ENCODE measurements around the gene KIAA1614.

DNA sequence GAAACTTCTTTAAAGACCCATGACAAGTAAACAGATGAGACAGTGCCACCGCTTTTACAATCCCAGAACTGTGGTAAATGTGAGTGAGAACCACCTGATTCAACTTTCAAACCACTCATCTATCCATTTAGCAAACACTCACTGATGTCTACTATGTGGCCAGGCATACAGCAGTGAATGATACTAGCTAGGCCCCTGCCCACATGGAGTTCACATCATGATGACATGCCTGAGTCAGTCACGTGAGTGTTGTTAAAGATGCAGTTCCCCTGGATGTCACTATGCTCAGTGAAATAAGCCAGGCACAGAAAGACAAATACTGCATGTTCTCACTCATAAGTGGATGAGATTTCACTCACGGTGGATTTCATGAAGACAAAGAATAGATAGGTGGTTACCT lies 81.6 kb downstream of the KIAA1614 start:
- TF ChIP-seq GABPA (IDR thresholded peaks at IDR 0.05; ENCODE audit: low read depth) (no peak), TAF1 (IDR thresholded peaks at IDR 0.05; ENCODE audit: borderline replicate concordance, low read depth, low read length) (no peak)
- TF ChIP-seq, protein P1, sequence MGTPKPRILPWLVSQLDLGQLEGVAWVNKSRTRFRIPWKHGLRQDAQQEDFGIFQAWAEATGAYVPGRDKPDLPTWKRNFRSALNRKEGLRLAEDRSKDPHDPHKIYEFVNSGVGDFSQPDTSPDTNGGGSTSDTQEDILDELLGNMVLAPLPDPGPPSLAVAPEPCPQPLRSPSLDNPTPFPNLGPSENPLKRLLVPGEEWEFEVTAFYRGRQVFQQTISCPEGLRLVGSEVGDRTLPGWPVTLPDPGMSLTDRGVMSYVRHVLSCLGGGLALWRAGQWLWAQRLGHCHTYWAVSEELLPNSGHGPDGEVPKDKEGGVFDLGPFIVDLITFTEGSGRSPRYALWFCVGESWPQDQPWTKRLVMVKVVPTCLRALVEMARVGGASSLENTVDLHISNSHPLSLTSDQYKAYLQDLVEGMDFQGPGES (IDR thresholded peaks at IDR 0.05; ENCODE audit: low read depth, low read length): no peak
- TF ChIP-seq, protein P2, sequence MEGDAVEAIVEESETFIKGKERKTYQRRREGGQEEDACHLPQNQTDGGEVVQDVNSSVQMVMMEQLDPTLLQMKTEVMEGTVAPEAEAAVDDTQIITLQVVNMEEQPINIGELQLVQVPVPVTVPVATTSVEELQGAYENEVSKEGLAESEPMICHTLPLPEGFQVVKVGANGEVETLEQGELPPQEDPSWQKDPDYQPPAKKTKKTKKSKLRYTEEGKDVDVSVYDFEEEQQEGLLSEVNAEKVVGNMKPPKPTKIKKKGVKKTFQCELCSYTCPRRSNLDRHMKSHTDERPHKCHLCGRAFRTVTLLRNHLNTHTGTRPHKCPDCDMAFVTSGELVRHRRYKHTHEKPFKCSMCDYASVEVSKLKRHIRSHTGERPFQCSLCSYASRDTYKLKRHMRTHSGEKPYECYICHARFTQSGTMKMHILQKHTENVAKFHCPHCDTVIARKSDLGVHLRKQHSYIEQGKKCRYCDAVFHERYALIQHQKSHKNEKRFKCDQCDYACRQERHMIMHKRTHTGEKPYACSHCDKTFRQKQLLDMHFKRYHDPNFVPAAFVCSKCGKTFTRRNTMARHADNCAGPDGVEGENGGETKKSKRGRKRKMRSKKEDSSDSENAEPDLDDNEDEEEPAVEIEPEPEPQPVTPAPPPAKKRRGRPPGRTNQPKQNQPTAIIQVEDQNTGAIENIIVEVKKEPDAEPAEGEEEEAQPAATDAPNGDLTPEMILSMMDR (IDR thresholded peaks at IDR 0.05): no peak
